Eye (tissue), 1 donor: ENCODE measurements around the gene CPEB2.
A peak's percentile ranks its signal among the peaks of the same experiment; 100 is the strongest.

ENCODE experiments used
- DNase-seq: peaks from one replicate; pipeline ENCODE4 v3.0.0-alpha.2; 2015

The CPEB2 gene

GRCh38 chr4:15011166-15011565, 8.9 kb downstream of the CPEB2 start:
- no peak for DNase-seq

GRCh38 chr4:15012017-15012788, 9.9 kb downstream of the CPEB2 start:
- no peak for DNase-seq

DNA sequence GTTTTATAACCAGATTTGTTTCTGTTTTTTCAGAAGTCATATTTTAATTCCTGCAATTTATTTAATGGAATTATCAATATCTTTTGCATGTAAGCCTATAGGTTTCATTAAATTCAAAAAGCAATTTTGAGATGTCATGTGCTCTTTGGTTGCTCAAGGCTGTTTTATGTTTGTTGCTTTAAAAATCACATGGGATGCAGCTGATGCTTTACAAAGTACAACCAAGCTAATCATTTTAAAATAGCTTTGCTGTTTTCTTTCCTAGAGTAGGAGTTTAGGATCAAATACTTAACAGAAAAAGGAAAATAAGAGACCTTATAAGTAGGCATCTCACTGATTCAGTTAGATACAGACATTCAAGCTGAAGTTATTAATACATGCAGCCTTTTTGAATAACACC, 11.3 kb downstream of the CPEB2 start:
- DNase-seq, result no peak

DNA sequence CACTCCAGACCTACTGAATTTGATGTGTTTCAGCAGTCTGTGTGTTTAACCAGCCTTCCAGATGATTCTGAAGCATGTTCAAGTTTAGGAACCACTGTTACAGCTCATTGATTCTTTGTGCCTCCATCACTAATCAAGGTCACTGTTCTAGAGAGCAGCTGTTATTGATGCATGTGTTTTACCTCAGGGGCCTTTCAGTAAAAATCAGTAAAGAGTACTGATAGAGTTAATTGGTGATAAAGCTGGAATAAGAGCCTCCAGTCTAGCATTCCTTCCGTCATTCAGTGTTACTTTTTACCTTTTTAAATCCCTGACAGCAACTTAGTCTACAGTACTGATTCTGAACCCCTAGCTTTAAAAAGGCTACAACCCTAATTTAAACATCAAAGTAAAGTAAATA, 12.9 kb downstream of the CPEB2 start:
- DNase-seq, result peak; percentile 34

- DNase-seq, result no peak
Observed at GRCh38 chr4:15018361-15018760, 16.1 kb downstream of the CPEB2 start.

DNA sequence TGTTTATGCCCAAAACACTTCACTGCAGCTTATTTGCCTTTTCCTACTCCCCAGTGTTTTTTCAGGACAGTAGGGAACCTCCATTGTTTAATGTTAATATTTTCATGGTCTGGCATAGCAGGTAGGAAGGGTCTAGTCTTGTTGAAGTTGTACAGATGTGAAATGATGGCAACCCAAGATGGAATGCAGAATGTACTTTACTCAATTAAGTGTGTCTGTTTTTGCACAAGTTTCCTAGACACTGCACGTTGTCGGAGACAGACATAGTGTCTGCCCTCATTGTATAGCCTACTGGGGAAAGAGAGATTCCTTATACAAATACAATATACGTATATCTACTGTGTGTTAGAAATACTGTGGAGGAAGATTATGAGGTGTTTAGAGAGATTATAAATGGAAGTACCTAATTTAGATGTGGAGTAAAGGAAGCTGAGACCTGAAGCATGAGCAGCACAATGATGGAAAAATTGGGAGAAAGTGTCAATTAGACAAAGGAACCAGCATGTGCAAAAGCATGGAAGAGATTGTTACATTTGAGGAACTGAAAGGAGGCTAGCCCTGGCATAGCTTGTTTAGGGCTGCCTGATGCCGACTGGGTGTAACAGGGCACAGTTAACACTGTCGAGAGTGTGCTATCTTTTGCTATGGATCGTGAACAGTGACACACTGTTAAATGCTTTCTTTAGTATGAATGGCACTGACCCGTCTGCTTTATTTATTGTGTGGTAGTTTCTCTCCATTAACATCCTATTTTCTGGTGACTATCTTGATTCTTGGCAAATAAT, 18.4 kb downstream of the CPEB2 start:
- no peak for DNase-seq

GRCh38 chr4:15021311-15021710, 19.0 kb downstream of the CPEB2 start:
- DNase-seq, result no peak

DNA sequence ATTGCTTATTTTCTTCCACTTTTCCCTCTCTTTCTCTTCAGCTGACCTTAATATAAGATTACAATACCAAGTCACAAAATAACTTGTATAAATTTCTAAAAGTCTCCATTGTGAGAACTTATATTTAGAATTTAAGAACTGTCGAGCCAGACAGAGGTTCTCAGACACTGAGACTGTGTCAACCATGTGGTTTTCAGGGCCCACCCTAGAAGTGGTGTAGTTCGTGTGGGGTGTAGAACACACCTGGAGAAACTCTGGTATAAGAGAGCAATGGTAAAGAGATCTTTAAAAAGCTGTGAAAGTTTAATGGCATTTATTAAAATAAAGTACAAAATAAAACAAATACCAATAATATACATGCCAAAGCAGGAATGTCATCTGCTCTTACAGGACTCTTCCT, 19.7 kb downstream of the CPEB2 start:
- no peak for DNase-seq

GRCh38 chr4:15024386-15024785, 22.1 kb downstream of the CPEB2 start:
- DNase-seq, result no peak

GRCh38 chr4:15025693-15026092, 23.4 kb downstream of the CPEB2 start:
- no peak for DNase-seq

DNA sequence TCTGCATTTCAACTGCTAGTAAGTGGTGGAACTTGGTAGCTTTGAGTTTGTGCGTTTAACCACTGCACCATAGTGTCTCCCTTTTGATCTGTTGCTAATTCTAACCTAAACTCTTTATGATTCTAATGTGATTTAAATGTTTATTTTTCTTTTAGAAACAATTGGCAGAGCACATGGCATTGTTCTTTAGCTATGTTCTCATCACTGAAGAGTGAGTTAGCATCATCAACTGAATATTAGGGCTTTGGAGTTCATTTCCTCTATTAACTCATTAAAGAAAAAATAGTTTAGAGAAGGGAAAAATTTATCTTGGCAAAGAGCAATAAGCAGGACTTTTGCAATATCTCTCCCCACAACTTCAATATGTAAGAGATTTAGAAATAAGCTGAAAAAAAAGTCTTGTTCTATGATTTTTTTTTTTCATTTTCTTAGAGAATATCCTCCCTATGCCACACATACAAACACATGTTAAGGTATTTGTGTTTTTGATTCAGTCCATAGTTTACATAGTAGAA, 25.7 kb downstream of the CPEB2 start:
- DNase-seq, result no peak

- no peak for DNase-seq
Observed at GRCh38 chr4:15031197-15031596, 28.9 kb downstream of the CPEB2 start.

DNA sequence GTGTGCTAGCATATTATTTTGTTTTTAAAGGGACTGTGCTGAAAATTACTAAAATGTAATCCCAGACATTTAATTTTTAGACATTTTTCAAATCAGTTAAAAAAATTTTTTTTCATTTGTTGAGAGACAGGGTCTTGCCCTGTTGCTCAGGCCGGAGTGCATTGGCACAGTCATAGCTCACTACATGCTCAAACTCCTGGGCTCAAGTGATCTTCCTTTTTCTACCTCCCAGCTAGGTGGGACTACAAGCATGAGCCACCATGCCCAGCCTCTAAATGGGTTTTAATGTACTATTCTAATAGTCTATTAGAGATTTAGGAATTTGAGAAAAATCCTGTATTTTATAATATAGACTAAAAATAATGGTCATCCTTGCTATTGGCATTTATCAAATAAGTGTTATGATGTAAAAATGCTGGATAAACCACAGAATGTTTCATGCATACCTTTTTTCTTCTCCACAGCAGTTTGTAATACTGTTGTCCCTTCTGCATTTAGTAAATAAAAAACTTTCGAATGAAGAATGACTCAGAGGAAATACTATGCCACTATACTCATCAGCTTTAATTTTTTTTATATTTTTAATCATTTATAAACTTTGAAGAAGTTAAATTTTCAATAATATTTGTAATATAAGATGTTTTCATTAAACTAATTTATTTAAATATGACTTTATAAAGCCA, 29.9 kb downstream of the CPEB2 start:
- DNase-seq, result no peak

- no peak for DNase-seq
Observed at GRCh38 chr4:15034071-15034764, 31.9 kb downstream of the CPEB2 start.

- no peak for DNase-seq
Observed at GRCh38 chr4:15035159-15035558, 32.9 kb downstream of the CPEB2 start.

- DNase-seq, result no peak
Observed at GRCh38 chr4:15037923-15038541, 35.8 kb downstream of the CPEB2 start.

- no peak for DNase-seq
Observed at GRCh38 chr4:15040916-15041463, 38.7 kb downstream of the CPEB2 start.

GRCh38 chr4:15042529-15043167, 40.4 kb downstream of the CPEB2 start:
- DNase-seq, result no peak

DNA sequence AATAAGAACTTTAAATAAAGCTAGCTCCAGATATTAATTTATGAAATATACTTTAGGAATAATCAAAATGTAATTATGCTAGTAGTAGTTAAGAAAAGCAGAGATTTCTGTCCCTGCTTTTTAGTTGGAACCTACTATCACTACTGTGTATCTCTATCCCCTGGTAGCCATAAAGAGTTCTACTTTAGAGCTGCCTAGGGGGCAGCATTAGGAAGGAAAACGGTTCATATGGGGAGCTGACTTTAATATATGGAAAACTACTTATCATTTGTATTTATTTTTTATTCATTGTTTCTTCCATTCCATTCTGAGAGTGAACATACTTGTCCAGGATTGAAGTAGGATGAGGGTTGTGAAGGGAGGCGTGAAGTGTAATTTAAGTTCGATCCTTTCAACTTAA, 40.9 kb downstream of the CPEB2 start:
- no peak for DNase-seq

DNA sequence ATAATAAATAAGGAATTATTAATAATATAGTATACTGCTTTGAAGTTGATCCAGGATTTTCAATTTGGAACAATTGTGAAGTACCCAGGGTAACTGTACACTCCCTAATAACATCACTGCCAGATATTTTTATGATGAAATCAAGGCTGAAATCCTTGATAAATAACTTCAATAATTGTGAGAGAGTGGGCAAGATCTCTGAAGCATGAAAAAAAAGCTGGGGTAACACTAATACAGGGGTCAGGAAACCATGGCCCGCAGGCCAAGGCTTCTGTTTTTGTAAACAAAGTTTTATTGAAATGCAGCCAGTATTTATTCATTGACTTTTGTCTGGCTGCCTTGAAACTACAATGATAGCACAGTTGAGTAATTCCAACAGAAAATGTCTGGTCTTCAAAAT, 41.6 kb downstream of the CPEB2 start:
- no peak for DNase-seq

DNA sequence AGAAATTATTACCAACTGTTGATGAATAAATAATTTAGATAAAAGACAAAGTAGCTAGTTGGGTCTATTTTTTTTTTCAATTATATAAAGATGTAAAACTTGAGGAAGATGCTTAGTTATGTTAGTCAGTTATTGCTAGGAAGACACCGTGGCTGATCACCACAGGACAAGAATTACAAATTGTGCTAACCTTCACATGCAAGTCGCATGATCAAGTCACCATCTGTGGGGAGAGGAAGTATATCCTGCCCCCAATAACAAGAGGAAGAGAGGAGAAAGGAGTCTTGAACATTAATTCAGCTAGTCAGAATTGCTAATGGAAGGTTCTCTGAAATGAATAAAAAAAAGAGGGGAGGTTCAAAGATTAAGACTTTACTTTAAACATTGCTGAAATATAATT, 52.3 kb downstream of the CPEB2 start:
- DNase-seq, result no peak

DNA sequence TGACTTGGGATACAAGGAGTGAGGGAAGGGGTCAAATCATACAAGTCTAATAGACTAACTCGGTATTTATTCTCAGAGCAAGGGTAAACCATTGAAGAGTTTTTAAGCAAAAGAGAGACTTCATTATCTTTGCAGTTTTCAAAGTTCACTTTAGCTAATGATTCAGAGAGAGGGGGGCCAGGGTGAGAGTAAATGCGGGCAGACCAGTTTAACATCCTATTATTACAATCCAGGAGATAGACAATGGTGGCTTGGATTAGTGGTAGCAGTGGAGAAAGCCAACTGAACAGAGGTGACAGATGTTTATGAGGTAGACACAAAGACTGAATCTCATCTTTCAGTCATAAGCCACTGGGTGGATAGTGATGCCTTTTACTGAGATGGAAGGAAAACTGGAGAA, 57.9 kb downstream of the CPEB2 start:
- no peak for DNase-seq
